Neural cell (in vitro differentiated cells): ENCODE data around the gene FAM83F. TPM values are rescaled to one million over a fixed set of nuclear protein-coding genes. Genes with fewer than 3 reads are reported as not detected.

Source experiments
- H2AFZ ChIP-seq: fragments of 200-600, 300-800 bp; sonication (generic), shearing (Covaris generic); 2 replicates; pipeline ENCODE4 v1.6.0; 2014; ENCODE audit warnings: low read depth, mild to moderate bottlenecking, antibody characterized with exemption, low read length, moderate library complexity
- H3F3A ChIP-seq: fragments of 200-600 bp; shearing (Covaris generic); 2 replicates; pipeline ENCODE4 v1.6.1; 2016; ENCODE audit warnings: mild to moderate bottlenecking, moderate library complexity, mixed read lengths, antibody characterized with exemption, low read length; ENCODE audit not compliant: insufficient read depth, poor library complexity, severe bottlenecking
- H3K27ac ChIP-seq: fragments of 200-600, 300-800 bp; sonication (generic), shearing (Covaris generic); 2 replicates; pipeline ENCODE4 v1.5.1; 2014; ENCODE audit warnings: mild to moderate bottlenecking, low read length, moderate library complexity
- H3K27me3 ChIP-seq: fragments of 300-800, 200-600 bp; sonication (generic), shearing (Covaris generic); 2 replicates; pipeline ENCODE4 v1.6.0; 2014; ENCODE audit warnings: mild to moderate bottlenecking, low read depth, low read length, moderate library complexity; ENCODE audit not compliant: insufficient read depth
- H3K36me3 ChIP-seq: fragments of 300-800, 200-600 bp; sonication (generic), shearing (Covaris generic); 2 replicates; pipeline ENCODE4 v1.5.1; 2014; ENCODE audit warnings: mild to moderate bottlenecking, antibody characterized with exemption, low read length, moderate library complexity; ENCODE audit not compliant: insufficient read depth
- H3K4me2 ChIP-seq: fragments of 300-800, 200-600 bp; sonication (generic), shearing (Covaris generic); 2 replicates; pipeline ENCODE4 v1.6.0; 2014; ENCODE audit warnings: mild to moderate bottlenecking, low read length
- H3K4me3 ChIP-seq: fragments of 300-800, 200-600 bp; sonication (generic), shearing (Covaris generic); 2 replicates; pipeline ENCODE4 v1.5.1; 2014; ENCODE audit warnings: mild to moderate bottlenecking, low read length, moderate library complexity
- H3K79me2 ChIP-seq: fragments of 200-600 bp; shearing (Covaris generic); replicated peaks from 2 replicates; pipeline ENCODE4 v1.6.0; 2014; ENCODE audit warnings: mild to moderate bottlenecking, low read length, moderate library complexity; ENCODE audit not compliant: insufficient read depth
- H3K9ac ChIP-seq: fragments of 300-800, 200-600 bp; sonication (generic), shearing (Covaris generic); 2 replicates; pipeline ENCODE4 v1.6.1; 2016; ENCODE audit warnings: mild to moderate bottlenecking, low read length, mixed read lengths
- H3K9me2 ChIP-seq: fragments of 200-600 bp; shearing (Covaris generic); 2 replicates; pipeline ENCODE4 v1.6.1; 2016; ENCODE audit warnings: mild to moderate bottlenecking, low read length, mixed read lengths; ENCODE audit not compliant: insufficient read depth
- H3K9me3 ChIP-seq: fragments of 200-600, 300-800 bp; sonication (generic), shearing (Covaris generic); 2 replicates; pipeline ENCODE4 v1.6.1; 2016; ENCODE audit warnings: mild to moderate bottlenecking, mixed run types, low read length, moderate library complexity, mixed read lengths
- H4K20me1 ChIP-seq: fragments of 200-600 bp; shearing (Covaris generic); 2 replicates; pipeline ENCODE4 v1.6.1; 2016; ENCODE audit warnings: mild to moderate bottlenecking, mixed run types; ENCODE audit not compliant: insufficient read depth
- EP300 ChIP-seq: fragments of 450-650 bp; conservative IDR thresholded peaks from 2 replicates; pipeline ENCODE4 v1.6.1; 2014; ENCODE audit warnings: antibody characterized with exemption, mild to moderate bottlenecking, moderate library complexity; ENCODE audit not compliant: poor library complexity, severe bottlenecking
- EZH2 ChIP-seq: fragments of 200-600, 300-800 bp; shearing (Covaris generic), sonication (generic); IDR thresholded peaks from 2 replicates; pipeline ENCODE4 v1.6.1; 2014; ENCODE audit warnings: antibody characterized with exemption, low read length, borderline replicate concordance, mild to moderate bottlenecking; ENCODE audit not compliant: insufficient read depth, poor library complexity, severe bottlenecking
- MXI1 ChIP-seq: fragments of 450-650 bp; conservative IDR thresholded peaks from 2 replicates; pipeline ENCODE4 v1.6.1; 2014; ENCODE audit warnings: antibody characterized with exemption, mild to moderate bottlenecking; ENCODE audit not compliant: poor library complexity, severe bottlenecking
- POLR2AphosphoS5 ChIP-seq: IDR thresholded peaks from 2 replicates; pipeline ENCODE4 v1.6.1; 2012
- RAD21 ChIP-seq: fragments of 450-650 bp; conservative IDR thresholded peaks from 2 replicates; pipeline ENCODE4 v1.6.1; 2014; ENCODE audit warnings: antibody characterized with exemption, mild to moderate bottlenecking, moderate library complexity
- REST ChIP-seq: IDR thresholded peaks from 2 replicates; pipeline ENCODE4 v1.6.1; 2012; ENCODE audit warnings: borderline replicate concordance
- SMC3 ChIP-seq: fragments of 450-650 bp; conservative IDR thresholded peaks from 2 replicates; pipeline ENCODE4 v1.6.1; 2014; ENCODE audit warnings: antibody characterized with exemption, mild to moderate bottlenecking, moderate library complexity; ENCODE audit not compliant: poor library complexity
- TAF1 ChIP-seq: IDR thresholded peaks from 2 replicates; pipeline ENCODE4 v1.6.1; 2012; ENCODE audit warnings: low read depth
- polyA plus RNA-seq: library from polyadenylated mRNA; depleted of rRNA; stranded (reverse); fragments of >200 nt; gene quantifications from 2 replicates; pipeline ENCODE4 v1.2.3, GENCODE V29; 2014
- TF ChIP-seq, protein P1 (sequence below): fragments of 450-650 bp; IDR thresholded peaks from 2 replicates; pipeline ENCODE4 v1.5.1; 2014; ENCODE audit warnings: antibody characterized with exemption, mild to moderate bottlenecking, moderate library complexity; ENCODE audit not compliant: poor library complexity, severe bottlenecking

FAM83F gene
- polyA plus RNA-seq, 1 donor from 2014 or later = 0.42 TPM

DNA sequence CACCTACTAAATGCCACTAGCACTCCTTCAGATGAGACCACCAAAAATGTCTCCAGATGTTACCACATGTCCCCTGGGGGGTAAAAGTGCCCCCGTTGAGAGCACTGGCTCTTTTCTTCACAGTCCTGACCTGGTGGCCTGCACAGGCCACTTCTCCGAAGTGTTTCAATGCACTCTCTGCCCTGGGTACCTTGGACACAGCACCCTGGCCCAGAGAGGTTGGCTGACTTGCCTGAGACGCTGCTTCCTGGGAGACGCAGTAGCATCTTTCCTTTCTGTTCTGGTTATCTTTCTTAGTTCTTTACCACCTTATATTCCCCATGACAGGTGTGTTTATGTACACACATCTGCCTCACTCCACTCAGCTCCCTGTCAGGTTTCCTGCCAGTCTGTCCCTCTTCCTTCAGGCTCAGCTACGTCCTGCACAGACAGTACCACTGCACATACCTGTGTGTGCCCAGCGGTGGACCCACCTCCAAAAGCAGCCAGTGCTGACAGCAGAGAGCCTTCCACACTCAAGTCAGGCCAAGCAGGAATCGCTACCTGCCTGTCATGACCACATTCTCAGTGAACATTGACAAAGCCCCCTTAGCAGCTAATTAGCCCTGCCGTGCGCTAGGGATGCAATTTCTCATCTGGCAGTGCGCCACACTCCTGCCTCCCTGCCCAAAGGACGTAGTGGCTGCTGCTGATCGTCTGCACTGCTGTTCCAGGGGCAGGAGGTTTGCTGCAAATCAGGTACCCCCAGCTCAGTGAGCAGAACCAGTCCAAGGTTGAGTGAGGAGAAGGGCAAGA is 39.0 kb downstream of the FAM83F start:
- Histone ChIP-seq H3K27me3 (no peaks in the 10 kb centered on the region), H3K9ac (peak overlapping the region; percentile 1), H2AFZ (no peak overlapping the region), H3K79me2 (no peaks in the 10 kb centered on the region), H3K36me3 (no peaks in the 10 kb centered on the region), H3K4me2 (peak overlapping the region; percentile 37), H3K9me2 (no peaks in the 10 kb centered on the region), H3K4me3 (peak overlapping the region; percentile 23), H3K9me3 (no peaks in the 10 kb centered on the region), H4K20me1 (no peaks in the 10 kb centered on the region), H3F3A (no peaks in the 10 kb centered on the region), H3K27ac (peak overlapping the region; percentile 58)
- peak; percentile 42 for TF ChIP-seq EP300
- TF ChIP-seq RAD21 = peak; percentile 31
- TF ChIP-seq POLR2AphosphoS5 = peak; percentile 58
- TF ChIP-seq, protein P1, sequence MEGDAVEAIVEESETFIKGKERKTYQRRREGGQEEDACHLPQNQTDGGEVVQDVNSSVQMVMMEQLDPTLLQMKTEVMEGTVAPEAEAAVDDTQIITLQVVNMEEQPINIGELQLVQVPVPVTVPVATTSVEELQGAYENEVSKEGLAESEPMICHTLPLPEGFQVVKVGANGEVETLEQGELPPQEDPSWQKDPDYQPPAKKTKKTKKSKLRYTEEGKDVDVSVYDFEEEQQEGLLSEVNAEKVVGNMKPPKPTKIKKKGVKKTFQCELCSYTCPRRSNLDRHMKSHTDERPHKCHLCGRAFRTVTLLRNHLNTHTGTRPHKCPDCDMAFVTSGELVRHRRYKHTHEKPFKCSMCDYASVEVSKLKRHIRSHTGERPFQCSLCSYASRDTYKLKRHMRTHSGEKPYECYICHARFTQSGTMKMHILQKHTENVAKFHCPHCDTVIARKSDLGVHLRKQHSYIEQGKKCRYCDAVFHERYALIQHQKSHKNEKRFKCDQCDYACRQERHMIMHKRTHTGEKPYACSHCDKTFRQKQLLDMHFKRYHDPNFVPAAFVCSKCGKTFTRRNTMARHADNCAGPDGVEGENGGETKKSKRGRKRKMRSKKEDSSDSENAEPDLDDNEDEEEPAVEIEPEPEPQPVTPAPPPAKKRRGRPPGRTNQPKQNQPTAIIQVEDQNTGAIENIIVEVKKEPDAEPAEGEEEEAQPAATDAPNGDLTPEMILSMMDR = no peak

GRCh38 chr22:40035351-40035750 is 40.6 kb downstream of the FAM83F start:
- Histone ChIP-seq H3K4me3 (no peak overlapping the region), H3K9ac (no peak overlapping the region), H3K36me3 (no peaks in the 10 kb centered on the region), H3F3A (no peaks in the 10 kb centered on the region), H3K27ac (no peak overlapping the region), H3K27me3 (peaks cover 10% of the 10 kb centered on the region), H3K4me2 (no peak overlapping the region), H3K9me3 (no peaks in the 10 kb centered on the region), H3K9me2 (no peaks in the 10 kb centered on the region), H4K20me1 (no peaks in the 10 kb centered on the region), H3K79me2 (no peaks in the 10 kb centered on the region), H2AFZ (no peak overlapping the region)
- TF ChIP-seq REST = no peak
- no peak for TF ChIP-seq TAF1
- TF ChIP-seq MXI1 = no peak
- TF ChIP-seq EZH2 = no peak
- no peak for TF ChIP-seq EP300
- no peak for TF ChIP-seq RAD21
- no peak for TF ChIP-seq SMC3
- TF ChIP-seq POLR2AphosphoS5 = no peak
- TF ChIP-seq, protein P1 = no peak
